ENCODE data around the gene ENPP3.
"Not testable (repeated sequence)": the region's sequence is repeated elsewhere in the genome, so short reads cannot be mapped to it uniquely, and the experiment has no call there.

Gene ENPP3

DNA sequence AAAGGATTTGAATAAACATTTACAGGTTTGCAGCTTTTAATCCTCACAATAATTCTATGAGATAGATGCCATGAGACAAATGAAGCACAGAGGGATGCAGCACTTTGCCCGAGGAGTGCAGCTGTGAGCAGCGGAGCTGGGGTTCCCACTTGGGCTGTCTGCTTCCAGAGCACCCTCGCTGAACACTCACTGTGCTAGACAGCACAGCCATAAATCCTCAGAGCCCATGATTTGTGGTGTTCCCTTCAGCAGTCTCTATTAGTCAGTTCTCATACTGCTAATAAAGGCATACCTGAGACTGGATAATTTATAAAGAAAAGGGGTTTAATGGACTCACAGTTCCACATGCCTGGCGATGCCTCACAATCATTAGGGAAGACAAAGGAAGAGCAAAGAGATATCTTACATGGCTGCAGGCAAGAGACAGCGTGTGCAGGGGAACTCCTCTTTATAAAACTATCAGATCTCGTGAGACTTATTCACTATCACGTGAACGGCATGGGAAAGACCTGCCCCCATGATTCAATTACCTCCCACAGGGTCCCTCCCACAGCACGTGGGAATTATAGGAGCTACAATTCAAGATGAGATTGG lies 99.0 kb downstream of the ENPP3 start:
- no peak for DNase-seq (ENCODE audit: low read depth)

- DNase-seq (ENCODE audit: low read depth): no peak
Observed at GRCh38 chr6:131736811-131737210, 99.7 kb downstream of the ENPP3 start.

GRCh38 chr6:131739136-131739535 lies 102.0 kb downstream of the ENPP3 start:
- no peak for DNase-seq (ENCODE audit: low read depth)

DNA sequence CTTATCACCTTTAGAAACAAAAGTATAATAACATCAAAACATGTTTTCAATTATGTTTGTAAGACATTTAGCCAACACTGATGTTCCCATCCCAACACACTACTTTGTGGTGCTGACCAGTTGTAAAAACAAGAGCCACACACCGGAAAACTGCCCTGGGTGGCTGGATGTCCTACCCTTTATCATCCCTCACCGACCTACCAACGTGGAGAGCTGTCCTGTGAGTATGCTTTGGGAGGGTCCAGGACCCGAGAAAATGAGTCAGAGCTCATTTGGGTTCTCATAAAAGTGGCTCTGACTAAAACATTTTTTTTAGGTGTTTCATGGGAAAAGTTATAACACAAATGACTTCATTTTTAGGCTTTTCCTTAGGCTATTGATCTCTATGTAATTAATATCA lies 103.1 kb downstream of the ENPP3 start:
- no peak for DNase-seq (ENCODE audit: low read depth)

- no peak for DNase-seq (ENCODE audit: low read depth)
Observed at GRCh38 chr6:131741688-131742393, 104.7 kb downstream of the ENPP3 start.

DNA sequence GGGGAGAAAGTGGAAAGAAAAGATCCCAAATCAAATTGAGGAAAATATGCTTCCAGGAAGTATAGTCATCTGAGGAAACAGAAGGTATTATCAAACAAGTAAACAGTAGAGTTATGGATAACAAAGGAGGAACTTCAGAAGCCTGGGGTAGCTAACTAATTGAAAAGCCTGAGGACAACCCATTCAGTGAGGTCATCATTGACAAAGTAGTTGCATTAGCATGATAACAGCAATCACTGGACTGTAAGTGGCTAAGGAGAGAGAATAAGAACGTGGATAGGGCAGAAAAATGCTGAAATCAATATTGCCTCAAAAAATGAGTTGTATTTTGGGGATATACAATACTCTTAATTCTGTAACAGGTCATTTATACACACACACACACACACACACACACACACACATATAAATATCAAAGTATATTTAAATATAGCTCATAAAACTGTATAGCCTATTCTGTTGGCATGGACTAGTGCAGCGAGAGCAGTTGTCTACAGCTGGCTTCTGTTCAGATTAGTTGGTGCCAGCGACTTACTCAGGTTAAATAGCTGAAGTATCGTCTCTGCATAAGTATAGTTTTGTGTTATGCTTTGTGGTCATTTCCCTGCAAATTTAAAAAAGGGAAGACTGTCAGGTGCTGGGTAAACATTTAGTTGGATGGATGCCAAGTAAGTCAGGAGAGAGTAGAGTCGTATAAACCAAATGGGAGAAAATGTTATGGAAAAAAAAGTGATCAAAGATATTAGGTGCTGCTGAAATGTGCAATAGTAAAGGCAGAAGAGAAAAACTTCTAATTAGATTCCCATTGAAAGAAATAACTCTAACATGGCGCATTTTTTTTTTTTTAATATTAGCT lies 107.6 kb downstream of the ENPP3 start:
- no peak for DNase-seq (ENCODE audit: low read depth)

DNA sequence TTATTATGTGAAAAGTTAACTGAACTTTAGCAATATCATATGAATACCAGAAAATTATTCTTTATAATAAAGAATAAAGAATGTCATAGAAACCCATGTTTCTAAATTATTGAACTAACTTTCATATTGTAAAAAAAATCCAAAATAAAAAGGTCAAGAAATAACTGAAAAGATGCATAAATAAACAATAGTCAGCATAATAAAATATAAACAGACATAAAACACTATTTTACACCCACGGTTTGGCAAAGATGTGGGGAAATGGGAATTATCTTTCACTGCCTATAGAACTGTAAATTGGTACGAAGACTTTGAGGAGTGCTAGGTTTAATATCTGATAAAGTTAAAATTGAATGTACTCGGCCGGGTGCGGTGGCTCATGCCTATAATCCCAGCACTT lies 108.4 kb downstream of the ENPP3 start:
- DNase-seq (ENCODE audit: low read depth): no peak

GRCh38 chr6:131747821-131748353 lies 110.8 kb downstream of the ENPP3 start:
- no peak for DNase-seq (ENCODE audit: low read depth)

DNA sequence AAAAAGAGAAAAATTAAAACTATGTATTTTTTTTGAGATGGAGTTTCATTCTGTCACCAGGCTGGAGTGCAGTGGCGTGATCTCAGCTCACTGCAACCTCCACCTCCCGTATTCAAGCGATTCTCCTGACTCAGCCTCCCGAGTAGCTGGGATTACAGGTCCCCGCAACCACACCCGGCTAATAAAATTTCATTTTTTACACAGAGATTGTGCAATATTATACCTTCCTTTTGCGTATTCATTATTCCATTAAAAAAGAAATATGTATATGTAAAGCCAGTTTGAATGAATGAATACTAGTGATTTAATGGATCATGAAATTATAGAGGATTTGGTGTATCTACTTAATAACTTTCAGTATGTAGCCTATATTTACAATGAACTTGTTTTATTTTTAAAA lies 111.9 kb downstream of the ENPP3 start:
- DNase-seq (ENCODE audit: low read depth): no peak

- not testable (repeated sequence) for DNase-seq (ENCODE audit: low read depth)
Observed at GRCh38 chr6:131751012-131751715, 114.1 kb downstream of the ENPP3 start.

DNA sequence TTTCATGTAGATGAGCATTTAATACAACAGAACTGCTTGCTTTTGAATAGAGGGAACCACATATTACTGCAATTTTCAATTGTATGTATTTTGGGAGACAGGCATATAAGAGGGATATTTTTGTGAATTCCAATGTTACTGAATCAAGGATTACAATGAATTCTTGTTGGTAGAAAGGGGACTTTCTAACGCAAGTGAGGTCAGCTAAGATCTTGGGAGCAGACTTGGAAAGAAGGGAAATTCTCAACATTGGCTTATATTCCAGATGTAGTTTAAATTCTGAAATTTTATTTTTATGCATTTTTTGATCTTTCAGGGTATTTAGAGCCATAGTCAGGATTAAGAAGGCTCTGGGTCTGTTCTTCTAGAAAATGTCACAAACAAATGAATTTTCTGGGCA lies 117.0 kb downstream of the ENPP3 start:
- peak; percentile 50 for DNase-seq (ENCODE audit: low read depth)

DNA sequence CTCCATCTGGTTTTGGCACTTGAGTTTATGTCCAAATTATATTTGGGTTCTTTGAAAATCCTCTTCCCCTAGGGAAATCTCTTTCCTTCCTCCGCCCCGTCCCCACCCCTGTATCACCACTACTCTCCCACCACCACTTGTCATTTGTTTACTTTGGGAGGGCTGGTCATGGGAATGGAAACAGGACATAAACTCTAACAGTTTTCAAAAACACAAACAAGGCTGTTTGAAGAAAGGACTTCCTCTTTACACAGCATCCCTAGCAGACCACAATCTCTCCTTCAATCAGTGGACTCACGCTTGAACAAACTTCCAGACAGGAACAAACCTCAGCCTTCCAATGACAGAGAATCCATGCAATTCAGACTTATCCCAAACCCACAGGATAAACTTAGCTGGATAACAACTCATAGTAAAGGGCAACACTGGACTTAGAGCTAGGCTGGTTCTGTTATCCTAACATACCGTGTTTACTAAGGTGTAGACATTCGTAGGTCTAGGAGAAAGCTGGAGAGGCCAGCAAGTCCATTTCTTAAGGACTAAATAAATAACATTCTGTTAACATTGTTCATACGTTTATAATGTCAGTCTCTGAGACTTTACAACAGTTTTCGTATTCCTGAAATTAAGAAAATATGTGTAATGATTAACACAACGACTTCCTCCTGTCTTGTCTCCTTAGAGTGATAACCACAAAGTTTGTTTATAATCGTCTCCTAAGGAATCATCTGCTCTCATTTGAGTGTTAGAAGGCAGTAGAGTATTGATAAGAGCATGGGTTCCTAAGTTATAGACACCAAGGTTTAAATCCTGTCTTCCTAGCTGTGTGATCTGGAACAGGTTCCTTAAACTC lies 117.8 kb downstream of the ENPP3 start:
- DNase-seq (ENCODE audit: low read depth): peak; percentile 18

GRCh38 chr6:131755597-131755996 lies 118.5 kb downstream of the ENPP3 start:
- DNase-seq (ENCODE audit: low read depth): peak; percentile 81

DNA sequence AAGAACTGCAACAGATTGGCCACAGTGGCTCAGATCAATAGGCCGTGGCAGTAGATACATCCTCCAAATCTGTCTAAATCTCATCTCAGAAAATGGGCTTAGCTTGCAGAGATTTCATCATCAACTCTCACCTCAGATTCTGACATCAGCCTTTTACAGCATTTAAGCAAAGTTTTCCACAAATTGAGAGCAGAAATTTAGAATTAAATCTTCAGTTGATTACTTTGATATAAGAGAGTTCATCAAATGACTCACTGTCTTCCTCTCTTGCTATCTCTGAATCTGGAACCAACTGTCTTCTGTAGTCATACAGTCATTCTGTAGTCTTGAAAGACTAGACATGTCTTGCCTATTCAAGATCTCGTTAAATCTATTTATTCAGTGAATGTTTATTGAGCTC lies 118.9 kb downstream of the ENPP3 start:
- peak; percentile 41 for DNase-seq (ENCODE audit: low read depth)

DNA sequence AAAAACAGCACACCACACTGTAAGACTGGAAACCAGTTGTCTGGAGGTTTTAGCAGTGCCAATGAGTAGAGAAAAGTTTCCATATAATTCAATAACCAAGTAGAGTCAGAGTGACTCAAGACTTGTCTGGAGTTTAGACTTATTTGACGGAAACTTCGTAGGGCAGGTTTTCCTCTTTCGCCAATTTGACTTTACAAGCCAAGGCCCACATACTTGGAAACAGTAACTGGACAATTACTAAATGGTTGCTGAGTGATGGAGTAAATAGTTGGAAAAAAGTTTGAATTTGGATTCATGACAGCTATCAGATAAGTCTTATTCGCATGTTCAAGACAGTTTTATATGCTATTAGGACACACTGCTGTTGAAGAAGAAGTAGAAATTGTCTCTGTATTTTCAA lies 121.8 kb downstream of the ENPP3 start:
- DNase-seq (ENCODE audit: low read depth): no peak

GRCh38 chr6:131761060-131761761 lies 124.1 kb downstream of the ENPP3 start:
- peak; percentile 47 for DNase-seq (ENCODE audit: low read depth)

DNA sequence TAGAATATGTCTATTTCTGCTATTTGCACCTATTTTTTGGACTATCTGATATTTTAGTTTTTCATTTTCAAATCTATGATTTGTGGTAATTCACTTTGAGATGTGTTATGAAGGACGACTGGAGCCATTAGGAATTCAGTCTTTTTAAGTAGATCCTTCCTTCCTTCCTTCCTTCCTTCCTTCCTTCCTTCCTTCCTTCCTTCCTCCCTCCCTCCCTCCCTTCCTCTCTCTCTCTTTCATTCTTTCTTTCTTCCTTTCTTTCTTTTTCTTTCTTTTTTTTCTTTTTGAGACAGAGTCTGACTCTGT lies 124.6 kb downstream of the ENPP3 start:
- DNase-seq (ENCODE audit: low read depth): no peak

DNA sequence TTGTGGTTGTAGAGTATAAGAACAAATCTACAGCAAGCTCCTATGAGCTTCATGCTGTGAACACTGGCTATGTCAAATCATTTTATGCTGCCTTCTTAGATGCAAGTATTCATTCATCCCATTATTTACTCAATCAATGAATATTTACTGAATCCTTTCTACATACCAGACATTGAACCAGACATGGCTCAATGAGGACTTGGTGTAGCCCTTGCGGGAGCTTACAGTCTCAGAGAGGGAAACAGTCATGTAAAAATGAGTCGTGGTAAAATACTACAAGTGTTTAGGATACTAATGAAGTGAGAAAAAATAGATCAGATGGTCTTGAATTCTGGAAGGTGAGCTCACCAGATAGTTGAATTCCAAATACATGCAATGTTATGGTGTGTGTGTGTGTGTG lies 125.9 kb downstream of the ENPP3 start:
- DNase-seq (ENCODE audit: low read depth): peak; percentile 15

DNA sequence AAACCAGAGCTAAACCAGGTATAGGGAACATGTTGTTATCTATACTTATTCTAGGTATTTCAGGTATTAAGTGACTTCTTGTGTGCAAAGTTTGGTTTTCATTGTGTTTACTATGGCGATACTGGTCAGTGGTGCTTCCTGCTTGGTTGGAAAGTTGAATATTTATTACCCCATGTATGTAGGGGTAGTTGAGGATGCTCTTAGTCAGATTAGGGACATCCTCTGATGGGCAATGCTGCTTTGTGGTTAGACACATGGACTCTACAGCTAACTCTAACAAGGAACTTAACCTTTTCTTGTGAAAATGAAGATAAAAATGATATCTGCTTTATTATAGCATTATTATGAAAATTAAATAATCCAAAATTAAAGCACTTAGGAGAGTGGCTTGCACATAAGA lies 126.6 kb downstream of the ENPP3 start:
- no peak for DNase-seq (ENCODE audit: low read depth)

GRCh38 chr6:131764350-131764749 lies 127.2 kb downstream of the ENPP3 start:
- peak; percentile 32 for DNase-seq (ENCODE audit: low read depth)
